ENCODE results near the gene SFXN2.

The SFXN2 gene

GRCh38 chr10:102783568-102783967, 69.1 kb downstream of the SFXN2 start:
- Histone ChIP-seq H3K27ac (ENCODE audit: low read depth, low read length) (no peak overlapping the region), H3K4me1 (ENCODE audit: control insufficient read depth, low read length) (peaks cover 7% of the 10 kb centered on the region), H3K79me2 (ENCODE audit: control insufficient read depth, low read length) (peaks cover 18% of the 10 kb centered on the region), H3K36me3 (ENCODE audit: control insufficient read depth, low read length) (no peaks in the 10 kb centered on the region), H3K9me3 (ENCODE audit: control insufficient read depth, insufficient read depth, low read length) (no peaks in the 10 kb centered on the region), H3K9me2 (replicated peaks; ENCODE audit: control insufficient read depth, low read length) (no peaks in the 10 kb centered on the region), H4K20me1 (ENCODE audit: control insufficient read depth, insufficient read depth, low read depth, low read length) (peaks cover 8% of the 10 kb centered on the region; the same call in 1 of the 2 replicates), H3K27me3 (ENCODE audit: control insufficient read depth, low read length) (no peaks in the 10 kb centered on the region), H3K4me3 (ENCODE audit: low read length) (no peak overlapping the region), H3K4me2 (ENCODE audit: low read length) (no peak overlapping the region), H3F3A (ENCODE audit: control insufficient read depth, insufficient read depth) (no peaks in the 10 kb centered on the region)
- no peak for TF ChIP-seq CTCF (IDR thresholded peaks at IDR 0.05; ENCODE audit: low read depth, low read length, poor library complexity, severe bottlenecking)
- TF ChIP-seq EZH2phosphoT487 (IDR thresholded peaks at IDR 0.05; ENCODE audit: borderline replicate concordance, low read length), result no peak

GRCh38 chr10:102785818-102786217, 71.4 kb downstream of the SFXN2 start:
- TF ChIP-seq CTCF (IDR thresholded peaks at IDR 0.05; ENCODE audit: low read depth, low read length, poor library complexity, severe bottlenecking) (no peak), EZH2phosphoT487 (IDR thresholded peaks at IDR 0.05; ENCODE audit: borderline replicate concordance, low read length) (no peak)
- Histone ChIP-seq H3K9me3 (ENCODE audit: control insufficient read depth, insufficient read depth, low read length) (no peaks in the 10 kb centered on the region), H3K9me2 (replicated peaks; ENCODE audit: control insufficient read depth, low read length) (no peaks in the 10 kb centered on the region), H3K36me3 (ENCODE audit: control insufficient read depth, low read length) (no peaks in the 10 kb centered on the region), H3F3A (ENCODE audit: control insufficient read depth, insufficient read depth) (no peaks in the 10 kb centered on the region), H3K79me2 (ENCODE audit: control insufficient read depth, low read length) (peaks cover 19% of the 10 kb centered on the region), H3K4me2 (ENCODE audit: low read length) (no peak overlapping the region), H3K4me3 (ENCODE audit: low read length) (no peak overlapping the region), H3K27ac (ENCODE audit: low read depth, low read length) (no peak overlapping the region), H4K20me1 (ENCODE audit: control insufficient read depth, insufficient read depth, low read depth, low read length) (peaks cover 8% of the 10 kb centered on the region; the same call in 1 of the 2 replicates), H3K27me3 (ENCODE audit: control insufficient read depth, low read length) (no peaks in the 10 kb centered on the region), H3K4me1 (ENCODE audit: control insufficient read depth, low read length) (peaks cover 7% of the 10 kb centered on the region)

- TF ChIP-seq CTCF (IDR thresholded peaks at IDR 0.05; ENCODE audit: low read depth, low read length, poor library complexity, severe bottlenecking), result no peak
- no peak overlapping the region for H3K4me2 ChIP-seq (ENCODE audit: low read length)
Observed at GRCh38 chr10:102791754-102792395, 77.4 kb downstream of the SFXN2 start.

More at GRCh38 chr10:102791754-102792395, 77.4 kb downstream of the SFXN2 start:
- Histone ChIP-seq H3K9me3 (ENCODE audit: control insufficient read depth, insufficient read depth, low read length) (no peaks in the 10 kb centered on the region), H3K27ac (ENCODE audit: low read depth, low read length) (no peak overlapping the region), H3K4me3 (ENCODE audit: low read length) (no peak overlapping the region), H3K36me3 (ENCODE audit: control insufficient read depth, low read length) (no peaks in the 10 kb centered on the region), H3K4me1 (ENCODE audit: control insufficient read depth, low read length) (peaks cover 15% of the 10 kb centered on the region), H4K20me1 (ENCODE audit: control insufficient read depth, insufficient read depth, low read depth, low read length) (no peaks in the 10 kb centered on the region; the same call in 1 of the 2 replicates), H3K79me2 (ENCODE audit: control insufficient read depth, low read length) (peaks cover 17% of the 10 kb centered on the region), H3F3A (ENCODE audit: control insufficient read depth, insufficient read depth) (no peaks in the 10 kb centered on the region), H3K27me3 (ENCODE audit: control insufficient read depth, low read length) (no peaks in the 10 kb centered on the region), H3K9me2 (replicated peaks; ENCODE audit: control insufficient read depth, low read length) (no peaks in the 10 kb centered on the region)
